ENCODE measurements around the gene SNX7. TPM values are rescaled to one million over a fixed set of nuclear protein-coding genes. Genes with fewer than 3 reads are reported as not detected.
A peak's percentile ranks its signal among the peaks of the same experiment; 100 is the strongest.

SNX7 gene
- total RNA-seq, 1 donor from 2014 or later = 6.2 TPM

GRCh38 chr1:98653123-98653522 is 8.4 kb upstream of the SNX7 start:
- Histone ChIP-seq H3K27ac (no peak overlapping the region), H3K36me3 (no peaks in the 10 kb centered on the region), H3K27me3 (no peaks in the 10 kb centered on the region), H3K4me3 (no peak overlapping the region), H3K4me1 (no peaks in the 10 kb centered on the region), H3K9me3 (no peaks in the 10 kb centered on the region)
- no peak for TF ChIP-seq CTCF (IDR thresholded peaks at IDR 0.05)
- intact Hi-C loops (cut with DNase I) = no loop called here
- DNase-seq (ENCODE audit: low spot score in 2 of 2) = no peak

- H3K27ac ChIP-seq = peak overlapping the region in 1 of 2 donors; percentile 22
- no peaks in the 10 kb centered on the region for H3K36me3 ChIP-seq
- H3K4me3 ChIP-seq = no peak overlapping the region
- H3K27me3 ChIP-seq = no peaks in the 10 kb centered on the region
- peaks cover 0 to 18% of the 10 kb centered on the region in 2 donors for H3K4me1 ChIP-seq
- intact Hi-C loops (cut with DNase I) = loop anchor here (10.0 kb wide), 1 partner anchor 735 kb away; the partner anchor contains the start of gene DPYD
- DNase-seq (ENCODE audit: low spot score in 2 of 2) = no peak
- no peak for TF ChIP-seq CTCF (IDR thresholded peaks at IDR 0.05)
- no peaks in the 10 kb centered on the region for H3K9me3 ChIP-seq
Measured at GRCh38 chr1:98659879-98660278, 1.6 kb upstream of the SNX7 start.

- no peak for DNase-seq (ENCODE audit: low spot score in 2 of 2)
- Histone ChIP-seq H3K27ac (peak overlapping the region; percentile 93 to 95), H3K9me3 (no peaks in the 10 kb centered on the region), H3K27me3 (no peaks in the 10 kb centered on the region), H3K4me3 (peak overlapping the region; percentile 86 to 95), H3K4me1 (peaks cover 0 to 18% of the 10 kb centered on the region in 2 donors), H3K36me3 (no peaks in the 10 kb centered on the region)
- intact Hi-C loops (cut with DNase I) = loop anchor here (10.0 kb wide), 1 partner anchor 736 kb away; the partner anchor contains the start of gene DPYD
- no peak for TF ChIP-seq CTCF (IDR thresholded peaks at IDR 0.05)
Measured at GRCh38 chr1:98660940-98661543, 479 bp upstream of the SNX7 start.

GRCh38 chr1:98662356-98662670 is 792 bp downstream of the SNX7 start:
- Histone ChIP-seq H3K27me3 (no peaks in the 10 kb centered on the region), H3K4me3 (peak overlapping the region; percentile 86 to 95), H3K9me3 (no peaks in the 10 kb centered on the region), H3K4me1 (peaks cover 0 to 18% of the 10 kb centered on the region in 2 donors), H3K27ac (peak overlapping the region; percentile 93 to 95), H3K36me3 (no peaks in the 10 kb centered on the region)
- no peak for DNase-seq (ENCODE audit: low spot score in 2 of 2)
- intact Hi-C loops (cut with DNase I) = loop anchor here (10.0 kb wide), 1 partner anchor 738 kb away; the partner anchor contains the start of gene DPYD
- TF ChIP-seq CTCF (IDR thresholded peaks at IDR 0.05) = no peak

GRCh38 chr1:98668733-98669132 is 7.2 kb downstream of the SNX7 start:
- Histone ChIP-seq H3K27me3 (no peaks in the 10 kb centered on the region), H3K4me1 (peaks cover 0 to 12% of the 10 kb centered on the region in 2 donors), H3K27ac (peak overlapping the region; percentile 26 to 41), H3K9me3 (no peaks in the 10 kb centered on the region), H3K36me3 (no peaks in the 10 kb centered on the region), H3K4me3 (no peak overlapping the region)
- no peak for DNase-seq (ENCODE audit: low spot score in 2 of 2)
- TF ChIP-seq CTCF (IDR thresholded peaks at IDR 0.05) = no peak
- intact Hi-C loops (cut with DNase I) = loop anchor here (10.0 kb wide), 1 partner anchor 744 kb away; the partner anchor contains the start of gene DPYD

Data from ascending aorta (tissue), 2 donors.